WTC11 (cell line): ENCODE measurements around the gene OBSCN. TPM values are rescaled to one million over a fixed set of nuclear protein-coding genes. Genes with fewer than 3 reads are reported as not detected.

Source experiments
- ATAC-seq: fragments of 200-7000 bp; cut with Tn5 transposase; 2 replicates; pipeline ENCODE4 v1.10.0; 2021; ENCODE audit warnings: mild to moderate bottlenecking, moderate library complexity
- CTCF ChIA-PET: fragments of 300-600 bp; sonication (Branson Sonifier 250); formaldehyde crosslinking; loops from one replicate; lab custom pipeline; 2021; ENCODE audit warnings: antibody characterized with exemption; lab: Charles Lee
- POLR2A ChIA-PET: fragments of 350-600 bp; sonication (Branson Sonifier 250); formaldehyde crosslinking; loops from one replicate; lab custom pipeline; 2021; ENCODE audit warnings: antibody characterized with exemption; lab: Charles Lee
- DNase-seq: peaks from one replicate; pipeline ENCODE4 v3.0.0; 2021; ENCODE audit warnings: low spot score
- H3K27ac Mint-ChIP-seq: 2 replicates; pipeline ENCODE4 v1.8.0; 2021; ENCODE audit warnings: mixed read lengths
- H3K27me3 Mint-ChIP-seq: 2 replicates; pipeline ENCODE4 v1.8.0; 2021; ENCODE audit warnings: low read depth, mild to moderate bottlenecking, moderate library complexity, mixed read lengths
- H3K36me3 Mint-ChIP-seq: 2 replicates; pipeline ENCODE4 v1.8.0; 2021; ENCODE audit warnings: mixed read lengths
- H3K4me1 Mint-ChIP-seq: 2 replicates; pipeline ENCODE4 v1.8.0; 2022; ENCODE audit warnings: mixed read lengths
- H3K4me3 Mint-ChIP-seq: 2 replicates; pipeline ENCODE4 v1.8.0; 2021; ENCODE audit warnings: mild to moderate bottlenecking, moderate library complexity, mixed read lengths
- H3K9me3 Mint-ChIP-seq: 2 replicates; pipeline ENCODE4 v1.8.0; 2021; ENCODE audit warnings: mixed read lengths
- CREB1 ChIP-seq: sonication (generic); formaldehyde crosslinking; IDR thresholded peaks from 2 replicates; pipeline ENCODE4 v1.8.0; 2023; ENCODE audit warnings: mild to moderate bottlenecking, missing genetic modification reagents
- CTCF ChIP-seq: fragments of 200-600 bp; IDR thresholded peaks from 2 replicates; pipeline ENCODE4 v1.8.0; 2022; ENCODE audit warnings: antibody characterized with exemption
- E2F4 ChIP-seq: sonication (generic); formaldehyde crosslinking; IDR thresholded peaks from 2 replicates; pipeline ENCODE4 v1.8.1; 2022; ENCODE audit warnings: low read depth, mild to moderate bottlenecking, moderate library complexity, missing genetic modification reagents, borderline replicate concordance
- ETV6 ChIP-seq: sonication (generic); formaldehyde crosslinking; IDR thresholded peaks from 2 replicates; pipeline ENCODE4 v1.8.1; 2022; ENCODE audit warnings: mild to moderate bottlenecking, missing genetic modification reagents
- FOXP4 ChIP-seq: sonication (generic); formaldehyde crosslinking; IDR thresholded peaks from 2 replicates; pipeline ENCODE4 v1.8.0; 2022; ENCODE audit warnings: mild to moderate bottlenecking, missing genetic modification reagents
- HMGA2 ChIP-seq: fragments of 250-450 bp; sonication (Bioruptor Pico); IDR thresholded peaks from 2 replicates; pipeline ENCODE4 v1.4.0; 2021; ENCODE audit warnings: mild to moderate bottlenecking, moderate library complexity
- JAZF1 ChIP-seq: fragments of 250-450 bp; sonication (Bioruptor Pico); IDR thresholded peaks from 2 replicates; pipeline ENCODE4 v1.9.0; 2021; ENCODE audit warnings: moderate library complexity, mild to moderate bottlenecking, inconsistent platforms
- JUN ChIP-seq: sonication (generic); formaldehyde crosslinking; IDR thresholded peaks from 2 replicates; pipeline ENCODE4 v1.8.0; 2023; ENCODE audit warnings: mild to moderate bottlenecking, missing genetic modification reagents
- KAT7 ChIP-seq: sonication (generic); formaldehyde crosslinking; IDR thresholded peaks from 2 replicates; pipeline ENCODE4 v1.8.1; 2023; ENCODE audit warnings: missing genetic modification reagents, mild to moderate bottlenecking, borderline replicate concordance
- NFE2L1 ChIP-seq: sonication (generic); formaldehyde crosslinking; IDR thresholded peaks from 2 replicates; pipeline ENCODE4 v1.8.1; 2023; ENCODE audit warnings: missing genetic modification reagents
- PRRX2 ChIP-seq: fragments of 250-450 bp; sonication (Bioruptor Pico); IDR thresholded peaks from 2 replicates; pipeline ENCODE4 v1.8.0; 2021; ENCODE audit warnings: mild to moderate bottlenecking
- RELA ChIP-seq: sonication (generic); formaldehyde crosslinking; IDR thresholded peaks from 2 replicates; pipeline ENCODE4 v1.8.1; 2022; ENCODE audit warnings: missing genetic modification reagents, mild to moderate bottlenecking, borderline replicate concordance
- ZNF138 ChIP-seq: sonication (generic); formaldehyde crosslinking; conservative IDR thresholded peaks from 2 replicates; pipeline ENCODE4 v1.8.1; 2022; ENCODE audit warnings: mild to moderate bottlenecking, moderate library complexity, missing genetic modification reagents
- ZNF219 ChIP-seq: sonication (generic); formaldehyde crosslinking; IDR thresholded peaks from 2 replicates; pipeline ENCODE4 v1.8.0; 2023; ENCODE audit warnings: missing genetic modification reagents, mild to moderate bottlenecking, borderline replicate concordance
- ZNF232 ChIP-seq: sonication (generic); formaldehyde crosslinking; IDR thresholded peaks from 2 replicates; pipeline ENCODE4 v1.8.0; 2022; ENCODE audit warnings: mild to moderate bottlenecking, missing genetic modification reagents
- ZNF671 ChIP-seq: fragments of 250-450 bp; sonication (Bioruptor Pico); IDR thresholded peaks from 2 replicates; pipeline ENCODE4 v1.8.0; 2021; ENCODE audit warnings: mild to moderate bottlenecking
- total RNA-seq: library from RNA; stranded (reverse); gene quantifications from 3 replicates; pipeline ENCODE4 v1.2.3, GENCODE V29; 2021
- TF ChIP-seq, protein P1 (sequence below): fragments of 250-450 bp; sonication (Bioruptor Pico); IDR thresholded peaks from 2 replicates; pipeline ENCODE4 v1.9.0; 2021; ENCODE audit warnings: mild to moderate bottlenecking

The OBSCN gene
- total RNA-seq, 1 experiment from 2014 or later, result 38.8 TPM

DNA sequence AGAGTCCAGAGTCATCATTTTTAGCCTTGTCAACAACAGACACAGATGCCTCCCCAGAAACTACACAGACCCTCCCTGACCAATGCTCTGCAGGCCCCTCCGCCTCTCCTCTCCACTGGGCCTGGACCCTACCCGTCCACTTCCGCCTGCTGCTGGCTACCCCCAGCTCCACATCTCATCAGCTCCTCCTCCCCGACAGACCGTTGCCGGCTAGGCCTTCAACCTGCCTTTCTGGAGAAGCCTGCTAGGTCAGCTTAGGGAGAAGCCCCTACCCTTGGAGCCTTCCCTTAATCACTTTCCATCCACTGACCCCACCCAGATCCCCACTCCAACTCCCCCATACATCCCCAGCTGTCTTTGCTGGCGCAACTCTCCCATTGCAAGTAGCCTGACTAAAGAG, 207.4 kb downstream of the OBSCN start:
- H3K9me3 Mint-ChIP-seq, result peaks cover 3% of the 10 kb centered on the region; the same call in 1 of the 2 replicates
- TF ChIP-seq CREB1 (CRISPR knock-in tag) (no peak), PRRX2 (CRISPR knock-in tag) (no peak), ZNF138 (CRISPR knock-in tag) (no peak), JAZF1 (CRISPR knock-in tag) (no peak), HMGA2 (CRISPR knock-in tag) (no peak), JUN (CRISPR knock-in tag) (no peak), FOXP4 (no peak), ZNF671 (CRISPR knock-in tag) (no peak), RELA (CRISPR knock-in tag) (no peak), NFE2L1 (no peak), E2F4 (CRISPR knock-in tag) (no peak), ZNF232 (CRISPR knock-in tag) (no peak), ZNF219 (no peak)
- TF ChIP-seq, protein P1, sequence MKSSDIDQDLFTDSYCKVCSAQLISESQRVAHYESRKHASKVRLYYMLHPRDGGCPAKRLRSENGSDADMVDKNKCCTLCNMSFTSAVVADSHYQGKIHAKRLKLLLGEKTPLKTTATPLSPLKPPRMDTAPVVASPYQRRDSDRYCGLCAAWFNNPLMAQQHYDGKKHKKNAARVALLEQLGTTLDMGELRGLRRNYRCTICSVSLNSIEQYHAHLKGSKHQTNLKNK (CRISPR knock-in tag), result no peak
- no peak overlapping the region for H3K27ac Mint-ChIP-seq
- H3K36me3 Mint-ChIP-seq, result no peaks in the 10 kb centered on the region
- peaks cover 14% of the 10 kb centered on the region for H3K4me1 Mint-ChIP-seq
- ChIA-PET POLR2A (interaction anchor here (1.1 kb wide), 1 partner anchor 9 kb away, joined by 4 read pairs; no protein-coding TSS in a partner anchor), CTCF (interaction anchor here (0.7 to 1.5 kb wide), 5 partner anchors 9 to 410 kb away, joined by 3 to 12 read pairs (median 3); partner anchors contain the start of gene TRIM11)
- H3K27me3 Mint-ChIP-seq, result peaks cover 65% of the 10 kb centered on the region
- peak overlapping the region; percentile 64 for H3K4me3 Mint-ChIP-seq
- DNase-seq (no peak), ATAC-seq (no peak)

DNA sequence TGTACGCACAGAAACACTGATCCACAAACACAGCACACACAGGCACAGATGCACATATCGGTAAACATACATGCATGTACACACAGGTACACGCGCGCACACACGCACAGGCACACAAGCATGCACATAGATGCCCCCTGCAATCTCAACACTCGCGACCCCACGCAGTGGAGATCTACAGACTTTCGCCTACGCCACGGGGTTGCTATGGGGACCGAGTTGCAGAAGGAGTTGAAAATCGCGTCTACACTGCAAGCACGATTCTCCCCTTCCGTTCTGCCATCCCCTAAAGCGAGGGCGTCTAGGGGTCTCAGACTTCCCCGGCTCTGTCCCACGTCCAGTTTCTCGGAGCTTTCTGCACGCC, 208.0 kb downstream of the OBSCN start:
- peak; percentile 3; the same call in 1 of the 2 replicates for ATAC-seq
- Mint-ChIP-seq H3K4me3 (peak overlapping the region; percentile 64), H3K36me3 (no peaks in the 10 kb centered on the region), H3K4me1 (peaks cover 14% of the 10 kb centered on the region), H3K9me3 (peaks cover 5% of the 10 kb centered on the region; the same call in 1 of the 2 replicates)
- no peak for DNase-seq
- CTCF ChIA-PET, result interaction anchor here (1.1 to 1.5 kb wide), 2 partner anchors 10 to 23 kb away, joined by 4 to 12 read pairs; partner anchors contain the start of gene TRIM11
- no peak for TF ChIP-seq CTCF
- TF ChIP-seq ETV6, result no peak
- no peak for TF ChIP-seq E2F4 (CRISPR knock-in tag)
- TF ChIP-seq NFE2L1, result 0 out of 2 replicates have a peak, but pooled peaks have one; percentile 9
- TF ChIP-seq KAT7 (CRISPR knock-in tag), result no peak
- TF ChIP-seq, all 79 proteins: peak for 1
- POLR2A ChIA-PET, result interaction anchor here (1.1 kb wide), 1 partner anchor 8 kb away, joined by 4 read pairs; no protein-coding TSS in a partner anchor
- H3K27ac Mint-ChIP-seq, result no peak overlapping the region
- peaks cover 72% of the 10 kb centered on the region for H3K27me3 Mint-ChIP-seq
